HG02884 (cell line): ENCODE measurements around the gene NPL.

ENCODE experiments used
- ATAC-seq: cut with Tn5 transposase; IDR thresholded peaks from one replicate; pipeline ENCODE4 v1.9.1; 2021; ENCODE audit warnings: mild to moderate bottlenecking, moderate library complexity; ENCODE audit not compliant: unreplicated experiment

NPL gene

DNA sequence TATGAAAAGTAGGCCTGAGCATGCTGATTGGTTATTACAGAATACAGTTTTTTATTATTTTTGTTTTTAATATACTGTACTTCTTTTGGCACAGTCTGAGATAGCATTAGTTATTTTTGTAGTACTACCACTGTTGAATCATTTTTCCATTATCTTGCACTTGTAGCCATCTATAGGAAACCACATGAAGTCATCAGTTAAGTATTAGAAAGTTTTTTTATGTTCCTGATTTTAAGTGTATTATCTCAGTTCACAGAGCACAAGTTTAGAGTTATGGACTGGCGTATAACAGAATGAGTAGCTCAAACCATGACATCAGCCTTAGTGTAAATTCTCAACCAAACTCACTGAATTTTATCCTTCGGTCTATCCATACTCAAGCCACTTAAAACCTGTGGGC, 72.4 kb downstream of the NPL start:
- ATAC-seq: no peak

DNA sequence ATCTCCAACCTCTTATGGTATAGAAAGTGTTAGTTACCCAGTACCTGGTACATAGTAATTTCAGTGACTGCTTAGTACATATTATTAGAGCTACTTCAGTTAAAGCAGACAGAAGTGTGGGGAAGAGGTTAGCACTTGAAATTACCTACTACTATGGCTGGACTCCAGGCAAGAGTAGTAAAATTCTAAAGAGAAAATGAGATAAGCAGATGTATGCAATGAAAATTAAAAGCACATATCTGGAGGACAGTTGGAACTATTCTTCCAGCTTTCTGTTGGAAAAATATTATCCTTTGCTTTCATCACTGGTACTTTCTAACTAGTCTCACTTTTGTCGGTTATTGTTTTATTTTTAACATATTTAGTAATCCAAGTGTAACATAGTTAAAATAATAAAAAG, 73.3 kb downstream of the NPL start:
- no peak for ATAC-seq

DNA sequence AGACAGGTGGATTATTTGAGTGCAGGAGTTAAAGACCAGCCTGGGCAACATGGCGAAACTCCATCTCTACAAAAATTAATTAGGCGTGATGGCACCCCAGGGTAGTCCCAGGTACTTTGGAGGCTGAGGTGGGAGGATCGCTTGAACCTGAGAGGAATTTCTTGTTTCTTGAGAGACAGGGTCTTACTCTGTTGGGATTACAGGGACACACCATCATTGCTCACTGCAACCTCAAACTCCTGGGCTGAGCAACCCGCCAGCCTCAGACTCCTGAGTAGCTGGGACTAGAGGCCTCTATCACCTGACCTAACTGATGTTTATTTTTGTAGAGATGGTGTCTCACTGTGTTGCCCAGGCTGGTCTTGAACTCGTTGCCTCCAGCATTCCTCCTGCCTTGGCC, 74.4 kb downstream of the NPL start:
- no peak for ATAC-seq

DNA sequence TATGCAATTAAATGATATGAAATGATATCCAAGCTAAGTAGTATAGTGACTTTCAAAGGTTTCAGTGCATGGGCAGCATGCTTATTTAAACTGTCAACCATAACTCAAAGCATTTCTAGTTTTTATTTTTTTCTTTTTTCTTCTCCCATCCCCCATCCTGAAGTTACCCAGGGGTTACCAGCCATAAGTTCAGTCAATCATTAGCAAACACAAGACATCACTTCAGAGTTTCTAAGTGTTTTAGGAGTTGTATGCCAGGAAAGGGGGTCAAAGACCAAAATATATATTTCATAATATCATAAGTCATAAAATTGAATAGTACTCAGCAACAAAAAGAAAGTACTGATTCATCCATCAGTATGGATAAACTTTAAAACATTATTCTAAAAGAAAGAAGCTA, 78.3 kb downstream of the NPL start:
- no peak for ATAC-seq

DNA sequence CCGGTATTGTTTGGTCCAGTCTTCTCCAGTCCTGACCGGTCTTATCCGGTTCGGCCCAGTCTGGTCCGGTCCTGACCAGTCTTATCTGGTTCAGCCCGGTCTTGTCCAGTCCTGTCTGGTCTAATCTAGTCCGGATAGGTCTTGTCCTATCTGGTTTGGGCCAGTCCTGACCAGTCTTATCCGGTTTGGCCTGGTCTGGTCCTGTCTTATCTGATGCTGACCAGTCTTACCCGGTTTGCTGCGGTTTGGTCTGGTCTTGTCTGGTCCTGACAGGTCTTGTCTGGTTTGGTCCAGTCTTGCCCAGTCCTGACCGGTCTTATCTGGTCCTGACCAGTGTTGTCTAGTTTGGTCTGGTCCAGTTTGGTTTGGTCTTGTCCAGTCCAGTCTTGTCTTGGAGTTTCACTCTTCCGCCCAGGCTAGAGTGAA, 79.7 kb downstream of the NPL start:
- no peak for ATAC-seq

DNA sequence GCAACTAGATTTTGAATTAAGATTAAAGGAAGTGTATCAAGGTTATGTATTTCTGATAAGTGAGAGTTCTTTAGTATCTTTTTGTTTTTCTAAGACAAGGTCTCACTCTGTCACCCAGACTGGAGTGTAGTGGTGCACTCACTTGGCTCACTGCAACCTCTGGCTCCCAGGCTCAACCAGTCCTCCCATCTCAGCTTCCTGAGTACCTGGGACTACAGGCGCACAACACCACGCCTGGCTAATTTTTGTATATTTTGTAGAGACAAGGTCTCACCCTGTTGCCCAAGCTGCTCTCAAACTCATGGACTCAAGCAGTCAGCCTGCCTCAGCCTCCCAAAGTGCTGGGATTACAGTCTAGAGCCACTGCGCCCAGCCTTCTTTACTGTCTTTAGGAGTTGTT, 83.3 kb downstream of the NPL start:
- no peak for ATAC-seq

DNA sequence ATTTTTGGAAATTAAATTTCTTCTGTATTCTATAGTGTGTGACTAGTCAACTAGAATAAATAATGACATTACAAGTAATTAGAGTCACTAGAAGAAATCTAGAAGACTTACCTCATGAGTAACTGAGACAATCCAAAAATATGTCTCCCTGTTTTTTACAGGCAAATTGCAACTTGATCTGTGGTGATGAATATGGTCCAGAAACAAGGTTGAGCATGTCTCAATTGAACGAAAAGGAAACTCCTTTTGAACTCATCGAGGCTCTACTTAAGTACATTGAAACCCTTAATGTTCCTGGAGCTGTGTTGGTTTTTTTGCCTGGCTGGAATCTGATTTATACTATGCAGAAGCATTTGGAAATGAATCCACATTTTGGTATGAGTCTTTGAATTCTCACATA, 86.3 kb downstream of the NPL start:
- no peak for ATAC-seq

DNA sequence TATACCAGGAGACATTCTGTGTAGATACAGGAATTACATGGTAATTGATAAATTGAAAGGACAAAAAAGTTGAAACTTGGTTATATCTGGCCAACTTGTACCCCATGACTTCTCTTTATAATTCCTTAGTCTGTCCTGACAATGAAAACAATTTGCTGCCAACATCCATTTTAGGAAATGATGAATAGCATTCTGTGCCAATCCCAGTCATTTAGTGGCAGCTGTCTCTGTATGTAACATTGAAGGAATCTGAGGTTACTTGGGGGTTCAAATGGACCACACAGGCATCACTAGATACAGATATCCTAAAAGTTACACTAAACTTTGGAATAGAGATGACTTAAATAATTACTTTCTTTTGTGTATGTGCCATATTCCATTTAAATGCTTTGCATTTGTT, 87.8 kb downstream of the NPL start:
- ATAC-seq: no peak

DNA sequence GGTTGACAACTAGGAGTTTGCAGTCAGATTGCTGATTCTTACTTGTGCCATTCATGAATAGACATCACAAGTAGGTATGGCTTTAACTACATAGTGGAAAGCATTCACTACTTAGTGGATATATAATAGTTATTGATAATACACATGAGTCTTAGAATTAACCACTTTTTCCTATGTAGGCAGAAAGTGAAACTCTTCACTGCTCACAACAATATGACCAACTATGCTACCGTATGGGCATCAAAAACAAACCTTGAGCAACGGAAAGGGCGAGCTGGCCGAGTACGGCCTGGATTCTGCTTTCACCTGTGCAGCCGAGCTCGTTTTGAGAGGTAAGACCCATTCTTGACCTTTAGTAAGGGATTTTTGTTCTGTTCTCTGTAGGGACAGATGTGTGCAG, 88.3 kb downstream of the NPL start:
- ATAC-seq: no peak
